Left lung (tissue), 10 donors: ENCODE data around the gene LRRC71. TPM values are rescaled to one million over a fixed set of nuclear protein-coding genes. Genes with fewer than 3 reads are reported as not detected.
"Not testable (repeated sequence)": the region's sequence is repeated elsewhere in the genome, so short reads cannot be mapped to it uniquely, and the experiment has no call there.

Experiments used
- ATAC-seq: fragments of 200-7000 bp; cut with Tn5 transposase; one replicate; pipeline ENCODE4 v1.9.1; 2020; ENCODE audit warnings: moderate library complexity
- DNase-seq, 4 donors: peaks; one replicate each; pipeline ENCODE4 v3.0.0-alpha.2; 2013 to 2020
- H3K27ac ChIP-seq, 2 donors: fragments of 200-600 bp; sonication (generic) in 1 of 2; one replicate each; pipeline versions ENCODE4 v1.5.0 to v1.8.0; 2020 to 2021
- H3K27me3 ChIP-seq, 2 donors: fragments of 200-600 bp; sonication (generic) in 1 of 2; one replicate each; pipeline versions ENCODE4 v1.5.0 to v1.8.0; 2020 to 2021
- H3K36me3 ChIP-seq, 2 donors: fragments of 200-600 bp; sonication (generic) in 1 of 2; one replicate each; pipeline versions ENCODE4 v1.5.0 to v1.8.0; 2020 to 2021
- H3K4me1 ChIP-seq, 2 donors: fragments of 200-600 bp; one replicate each; pipeline ENCODE4 v1.8.0; 2021
- H3K4me3 ChIP-seq, 2 donors: fragments of 200-600 bp; sonication (generic) in 1 of 2; one replicate each; pipeline versions ENCODE4 v1.5.0 to v1.8.0; 2020 to 2021; ENCODE audit warnings: mild to moderate bottlenecking in 1 of 2
- H3K9me3 ChIP-seq, 2 donors: fragments of 200-600 bp; sonication (generic) in 1 of 2; one replicate each; pipeline versions ENCODE4 v1.5.0 to v1.8.0; 2020 to 2021
- CTCF ChIP-seq, 2 donors: fragments of 200-600 bp; sonication (generic) in 1 of 2; IDR thresholded peaks; one replicate each; pipeline versions ENCODE4 v1.5.0 to v1.8.0; 2021; ENCODE audit warnings: antibody characterized with exemption in 2 of 2
- intact Hi-C, 2 donors: fragments of 100-400 bp; cut with DNase I; formaldehyde crosslinking; loops; one replicate each; pipeline versions ENCODE4 v1.11.2 to v1.14.2; 2022
- polyA plus RNA-seq, 6 donors: library from polyadenylated mRNA; unstranded; fragments of 120-200 nt; gene quantifications; one replicate each; pipeline ENCODE4 v1.2.1, GENCODE V29; 2013; ENCODE audit not compliant: insufficient read length in 6 of 6
- total RNA-seq, 2 donors: library from RNA; stranded (reverse); fragmentation: NEBNext Ultra II Directional; extraction: Animal tissue kit (Norgen Biotek cat#: 25700); gene quantifications; one replicate each; pipeline ENCODE4 v1.2.1, GENCODE V29; 2021
- donor health status: DM: no; HTN: yes; CAD: no.
- donor health status: DM: no; HTN: no; CAD: no.

The LRRC71 gene
- total and polyA plus RNA-seq, 8 donors, result 0.38 to 5.5 (median 3.1) TPM

- no peaks in the 10 kb centered on the region for H3K36me3 ChIP-seq
- peaks cover 71 to 100% of the 10 kb centered on the region in 2 donors for H3K27me3 ChIP-seq
- DNase-seq (no peak), ATAC-seq (no peak)
- H3K9me3 ChIP-seq, result no peaks in the 10 kb centered on the region
- peaks cover 23 to 46% of the 10 kb centered on the region in 2 donors for H3K4me1 ChIP-seq
- intact Hi-C loops, result no loop called here
- TF ChIP-seq CTCF (IDR thresholded peaks at IDR 0.05), result no peak
- H3K4me3 ChIP-seq, result no peak overlapping the region
- H3K27ac ChIP-seq, result no peak overlapping the region
Measured at GRCh38 chr1:156924478-156925153, 4.2 kb downstream of the LRRC71 start.

- DNase-seq (no peak), ATAC-seq (no peak)
- Histone ChIP-seq H3K4me3 (no peak overlapping the region), H3K4me1 (peaks cover 20 to 43% of the 10 kb centered on the region in 2 donors), H3K9me3 (no peaks in the 10 kb centered on the region), H3K27ac (no peak overlapping the region), H3K27me3 (peaks cover 69 to 100% of the 10 kb centered on the region in 2 donors), H3K36me3 (no peaks in the 10 kb centered on the region)
- no peak for TF ChIP-seq CTCF (IDR thresholded peaks at IDR 0.05)
- intact Hi-C loops, result no loop called here
Measured at GRCh38 chr1:156925154-156926010, 5.0 kb downstream of the LRRC71 start.

- ATAC-seq, result peak; percentile 67
- intact Hi-C loops, result no loop called here
Measured at GRCh38 chr1:156926175-156926574, 5.7 kb downstream of the LRRC71 start.

GRCh38 chr1:156926695-156927094 is 6.3 kb downstream of the LRRC71 start:
- intact Hi-C loops, result not testable (repeated sequence)
- peaks cover 58 to 88% of the 10 kb centered on the region in 2 donors for H3K27me3 ChIP-seq

More at GRCh38 chr1:156926175-156926574, 5.7 kb downstream of the LRRC71 start:
- DNase-seq, result peak in 3 of 4 donors; percentile 72 to 88 (median 77)
- Histone ChIP-seq H3K27me3 (peaks cover 61 to 93% of the 10 kb centered on the region in 2 donors), H3K9me3 (no peaks in the 10 kb centered on the region), H3K4me3 (no peak overlapping the region), H3K36me3 (no peaks in the 10 kb centered on the region), H3K4me1 (peaks cover 17 to 43% of the 10 kb centered on the region in 2 donors), H3K27ac (no peak overlapping the region)
- no peak for TF ChIP-seq CTCF (IDR thresholded peaks at IDR 0.05)

GRCh38 chr1:156927215-156928042 is 7.0 kb downstream of the LRRC71 start:
- peak; percentile 85 for ATAC-seq
- DNase-seq, result peak; percentile 41 to 91 (median 75)
- peak; percentile 56 to 69 for TF ChIP-seq CTCF (IDR thresholded peaks at IDR 0.05)
- Histone ChIP-seq H3K27ac (no peak overlapping the region), H3K27me3 (peaks cover 51 to 81% of the 10 kb centered on the region in 2 donors), H3K4me3 (peak overlapping the region; percentile 0 to 11), H3K9me3 (no peaks in the 10 kb centered on the region), H3K36me3 (no peaks in the 10 kb centered on the region), H3K4me1 (peaks cover 17 to 53% of the 10 kb centered on the region in 2 donors)
- intact Hi-C loops, result no loop called here

More at GRCh38 chr1:156926695-156927094, 6.3 kb downstream of the LRRC71 start:
- H3K9me3 ChIP-seq, H3K36me3 ChIP-seq, H3K27ac ChIP-seq, DNase-seq, H3K4me3 ChIP-seq, ATAC-seq: not testable (repeated sequence)
- peaks cover 17 to 48% of the 10 kb centered on the region in 2 donors for H3K4me1 ChIP-seq
